HL-60/S4 treated with phorbol 12-myristate 13-acetate at 8.2 ng/mL for 4 days and 3 days (cell line): ENCODE results near the gene CTRL.

Experiments used
- in situ Hi-C: fragments of 300-500 bp; cut with MboI; formaldehyde crosslinking; loops from 2 replicates; pipeline ENCODE4 v1.15.0; 2022; ENCODE audit warnings: low sequenced_read_pairs

The CTRL gene

GRCh38 chr16:67942510-67943255, 11.0 kb upstream of the CTRL start:
- in situ Hi-C loops = no loop called here

- in situ Hi-C loops = no loop called here
These were observed 10.5 kb upstream of the CTRL start for GRCh38 chr16:67942200-67942509.

GRCh38 chr16:67941469-67942199, 10.0 kb upstream of the CTRL start:
- in situ Hi-C loops = no loop called here

GRCh38 chr16:67940446-67941089, 8.9 kb upstream of the CTRL start:
- in situ Hi-C loops = no loop called here

- in situ Hi-C loops = loop anchor here (10.0 kb wide), 1 partner anchor 55 kb away; the partner anchor contains the start of gene NRN1L
These were observed 8.1 kb upstream of the CTRL start for GRCh38 chr16:67939507-67940445.

GRCh38 chr16:67937713-67938112, 6.1 kb upstream of the CTRL start:
- in situ Hi-C loops = loop anchor here (10.0 kb wide), 1 partner anchor 53 kb away; the partner anchor contains the start of gene NRN1L

GRCh38 chr16:67936880-67937605, 5.4 kb upstream of the CTRL start:
- in situ Hi-C loops = loop anchor here (10.0 kb wide), 1 partner anchor 52 kb away; the partner anchor contains the start of gene NRN1L

GRCh38 chr16:67936124-67936879, 4.6 kb upstream of the CTRL start, which contains the start of gene PSMB10:
Gene PSMB10 (minus strand): TSS chr16:67936850. CDS start chr16:67936749, 101 bp downstream.
- in situ Hi-C loops = loop anchor here (10.0 kb wide), 1 partner anchor 52 kb away; the partner anchor contains the start of gene NRN1L

GRCh38 chr16:67935402-67936123, 3.9 kb upstream of the CTRL start:
- in situ Hi-C loops = loop anchor here (10.0 kb wide), 1 partner anchor 51 kb away; the partner anchor contains the start of gene NRN1L

- in situ Hi-C loops = loop anchor here (10.0 kb wide), 1 partner anchor 50 kb away; the partner anchor contains the start of gene NRN1L
These were observed 3.4 kb upstream of the CTRL start for GRCh38 chr16:67935101-67935401.

GRCh38 chr16:67934306-67935100, 2.8 kb upstream of the CTRL start:
- in situ Hi-C loops = loop anchor here (10.0 kb wide), 1 partner anchor 50 kb away; the partner anchor contains the start of gene NRN1L

GRCh38 chr16:67933805-67934204, 2.1 kb upstream of the CTRL start:
- in situ Hi-C loops = loop anchor here (10.0 kb wide), 1 partner anchor 49 kb away; the partner anchor contains the start of gene NRN1L

- in situ Hi-C loops = loop anchor here (10.0 kb wide), 1 partner anchor 48 kb away; the partner anchor contains the start of gene NRN1L
These were observed 789 bp upstream of the CTRL start for GRCh38 chr16:67932462-67932840.

GRCh38 chr16:67930678-67931211, 917 bp downstream of the CTRL start:
- in situ Hi-C loops = loop anchor here (10.0 kb wide), 1 partner anchor 46 kb away; the partner anchor contains the start of gene NRN1L

- in situ Hi-C loops = loop anchor here (10.0 kb wide), 1 partner anchor 45 kb away; the partner anchor contains the start of gene NRN1L
These were observed 1.5 kb downstream of the CTRL start for GRCh38 chr16:67930191-67930590.

- in situ Hi-C loops = no loop called here
These were observed 2.9 kb downstream of the CTRL start for GRCh38 chr16:67928561-67929364.
